HL-60 (cell line): ENCODE data around the gene TMEM204.

Experiments
- POLR2AphosphoS5 ChIP-seq: IDR thresholded peaks from 2 replicates; pipeline ENCODE4 v1.6.1; 2012; ENCODE audit warnings: low read depth
- TF ChIP-seq, protein P1 (sequence below): IDR thresholded peaks from one replicate; pipeline ENCODE4 v1.5.1; 2011; ENCODE audit warnings: low read length, control low read depth, inconsistent platforms; ENCODE audit not compliant: insufficient read depth

DNA sequence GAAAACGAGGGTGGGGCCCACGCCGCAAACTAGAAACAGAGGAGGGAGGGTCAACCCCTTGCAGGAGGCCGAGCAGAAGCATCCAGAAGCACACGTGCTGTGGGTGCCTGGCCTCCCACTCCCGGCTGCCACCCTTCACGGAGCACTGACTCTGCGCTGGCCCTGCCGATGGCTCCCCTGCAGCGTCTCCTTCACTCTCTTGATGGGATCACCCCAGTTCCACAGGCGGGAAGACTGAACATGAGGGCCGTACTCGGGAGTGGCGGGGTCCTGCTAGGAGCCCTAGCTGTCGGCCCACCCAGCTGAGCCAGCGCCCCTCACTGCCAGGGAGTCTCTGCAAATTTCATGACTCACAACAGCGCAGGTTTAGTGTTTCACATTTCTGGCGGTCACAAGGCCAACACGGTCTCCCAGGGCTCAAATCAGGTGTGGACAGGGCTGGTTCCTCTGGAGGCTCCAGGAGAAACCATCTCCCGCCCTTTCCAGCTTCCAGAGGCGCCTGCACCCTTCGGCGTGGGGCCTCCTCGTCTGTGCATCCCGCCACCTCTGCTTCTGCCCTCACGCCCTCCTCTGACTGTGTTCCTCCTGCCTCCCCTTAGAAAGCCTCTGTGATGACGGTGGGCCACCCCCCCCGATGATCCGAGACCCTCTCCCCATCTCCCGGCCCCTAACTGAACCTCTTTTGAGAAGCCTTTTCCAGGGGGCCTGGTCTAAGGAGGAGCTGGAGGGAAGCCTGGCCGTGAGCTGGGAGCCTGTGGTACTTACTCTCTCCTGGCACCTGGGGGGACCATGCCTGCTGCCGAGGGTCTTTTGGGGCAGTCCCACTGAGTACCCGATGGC, 46.7 kb upstream of the TMEM204 start:
- TF ChIP-seq, protein P1, sequence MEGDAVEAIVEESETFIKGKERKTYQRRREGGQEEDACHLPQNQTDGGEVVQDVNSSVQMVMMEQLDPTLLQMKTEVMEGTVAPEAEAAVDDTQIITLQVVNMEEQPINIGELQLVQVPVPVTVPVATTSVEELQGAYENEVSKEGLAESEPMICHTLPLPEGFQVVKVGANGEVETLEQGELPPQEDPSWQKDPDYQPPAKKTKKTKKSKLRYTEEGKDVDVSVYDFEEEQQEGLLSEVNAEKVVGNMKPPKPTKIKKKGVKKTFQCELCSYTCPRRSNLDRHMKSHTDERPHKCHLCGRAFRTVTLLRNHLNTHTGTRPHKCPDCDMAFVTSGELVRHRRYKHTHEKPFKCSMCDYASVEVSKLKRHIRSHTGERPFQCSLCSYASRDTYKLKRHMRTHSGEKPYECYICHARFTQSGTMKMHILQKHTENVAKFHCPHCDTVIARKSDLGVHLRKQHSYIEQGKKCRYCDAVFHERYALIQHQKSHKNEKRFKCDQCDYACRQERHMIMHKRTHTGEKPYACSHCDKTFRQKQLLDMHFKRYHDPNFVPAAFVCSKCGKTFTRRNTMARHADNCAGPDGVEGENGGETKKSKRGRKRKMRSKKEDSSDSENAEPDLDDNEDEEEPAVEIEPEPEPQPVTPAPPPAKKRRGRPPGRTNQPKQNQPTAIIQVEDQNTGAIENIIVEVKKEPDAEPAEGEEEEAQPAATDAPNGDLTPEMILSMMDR, result no peak
- no peak for TF ChIP-seq POLR2AphosphoS5
